Pancreas (tissue), 10 donors: Measurements from ENCODE around the gene VSNL1. TPM values are rescaled to one million over a fixed set of nuclear protein-coding genes. Genes with fewer than 3 reads are reported as not detected.

Experiments
- ATAC-seq, 4 donors: fragments of 200-7000 bp; cut with Tn5 transposase; one replicate each; pipeline versions ENCODE4 v1.8.0 to v1.9.1; 2020; ENCODE audit warnings: mild to moderate bottlenecking in 4 of 4, moderate library complexity in 4 of 4
- DNase-seq, 6 donors: peaks; one replicate each; pipeline ENCODE4 v3.0.0-alpha.2; 2020
- FAIRE-seq: peaks from 2 replicates; lab custom pipeline; 2012; peaks lifted over from hg19 to GRCh38; lab: Jason Lieb, UNC
- H3K27ac ChIP-seq, 4 donors: fragments of 200-600 bp; sonication (generic); 1 replicate in 3 of 4; 2 replicates in 1 of 4; pipeline versions ENCODE4 v1.5.0 to v1.8.0; 2020
- H3K27me3 ChIP-seq, 4 donors: fragments of 200-600 bp; one replicate each; pipeline ENCODE4 v1.8.0; 2021
- H3K36me3 ChIP-seq, 3 donors: fragments of 200-600 bp; sonication (generic) in 1 of 3; one replicate each; pipeline versions ENCODE4 v1.5.0 to v1.8.0; 2020 to 2021
- H3K4me1 ChIP-seq, 3 donors: fragments of 200-600 bp; one replicate each; pipeline ENCODE4 v1.8.0; 2021
- H3K4me3 ChIP-seq, 4 donors: fragments of 200-600 bp; sonication (generic) in 2 of 4; one replicate each; pipeline versions ENCODE4 v1.5.0 to v1.8.0; 2020 to 2021
- H3K9me3 ChIP-seq, 4 donors: fragments of 200-600 bp; one replicate each; pipeline ENCODE4 v1.8.0; 2021
- WGBS, 2 donors: extraction: QIAGEN DNeasy Blood & Tissue Kit; methylation state at CpG; one replicate each; pipeline ENCODE4 v1.1.7; 2013; 5-methylcytosine and 5-hydroxymethylcytosine counted together
- intact Hi-C, 3 donors: fragments of 100-400 bp; cut with DNase I; formaldehyde crosslinking; loops; one replicate each; pipeline versions ENCODE4 v1.11.1 to v1.14.2; 2022
- polyA plus RNA-seq, 2 donors: library from polyadenylated mRNA; stranded (reverse); fragments of 200-250 nt; gene quantifications; one replicate each; pipeline ENCODE4 v1.2.3, GENCODE V29; 2013
- total RNA-seq, 6 donors: library from RNA; stranded (reverse); fragmentation: NEBNext Ultra II Directional in 4 of 6; extraction: Animal tissue kit (Norgen Biotek cat#: 25700) in 4 of 6; gene quantifications; one replicate each; pipeline versions ENCODE4 v1.2.1 to v1.2.4, GENCODE V29; 2021 to 2023
- TF ChIP-seq, protein P1 (sequence below), 4 donors: fragments of 200-600 bp; sonication (generic) in 3 of 4; IDR thresholded peaks; one replicate each; pipeline versions ENCODE4 v1.5.0 to v1.8.0; 2021; ENCODE audit warnings: antibody characterized with exemption in 4 of 4
- donor health status: healthy with polysubstance abuse.
- donor health status: DM: no; HTN: no; CAD: no; lungs with moderate emphysema.
- donor health status: DM: no; HTN: no; CAD: no.
- donor health status: control.
- donor health status: control.
- donor health status: Bipolar disorder and iron deficiency.
- donor health status: DM: yes; HTN: yes; CAD: no.
- donor health status: DM: no; HTN: no; CAD: no.
- donor health status: DM: no; HTN: no; CAD: no.
- donor health status: DM: yes; HTN: yes; CAD: no.

VSNL1 gene
- total and polyA plus RNA-seq, 8 donors = 0.09 to 2.6 (median 0.56) TPM

DNA sequence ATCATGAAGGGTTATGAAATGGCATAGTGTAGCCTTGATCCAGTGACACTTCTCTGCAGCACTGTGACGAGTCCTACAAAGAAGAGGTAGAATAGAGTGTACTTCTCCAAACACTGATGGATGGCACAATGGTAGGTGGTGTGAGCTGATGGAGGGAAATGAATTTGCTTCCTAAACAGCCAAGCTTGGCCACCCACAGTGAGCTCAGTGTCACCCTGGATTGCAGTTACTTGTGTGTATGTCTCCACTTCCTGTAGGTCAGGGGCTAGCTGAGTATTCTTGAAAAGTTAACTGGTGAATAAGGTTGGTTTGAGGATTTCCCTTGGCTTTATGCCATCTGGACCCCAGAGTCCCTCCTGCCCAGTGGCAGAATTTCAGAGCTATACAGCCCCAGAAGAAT lies 75.9 kb downstream of the VSNL1 start:
- H3K36me3 ChIP-seq = no peaks in the 10 kb centered on the region
- H3K27me3 ChIP-seq = no peaks in the 10 kb centered on the region
- ATAC-seq (no peak), DNase-seq (no peak), FAIRE-seq (no peak)
- H3K4me3 ChIP-seq = no peak overlapping the region
- 60 to 80% methylated on average over 1 of the region's 1 CpG for WGBS, 2 donors
- intact Hi-C loops = no loop called here
- H3K4me1 ChIP-seq = no peaks in the 10 kb centered on the region
- no peak overlapping the region for H3K27ac ChIP-seq
- no peaks in the 10 kb centered on the region for H3K9me3 ChIP-seq
- TF ChIP-seq, protein P1, sequence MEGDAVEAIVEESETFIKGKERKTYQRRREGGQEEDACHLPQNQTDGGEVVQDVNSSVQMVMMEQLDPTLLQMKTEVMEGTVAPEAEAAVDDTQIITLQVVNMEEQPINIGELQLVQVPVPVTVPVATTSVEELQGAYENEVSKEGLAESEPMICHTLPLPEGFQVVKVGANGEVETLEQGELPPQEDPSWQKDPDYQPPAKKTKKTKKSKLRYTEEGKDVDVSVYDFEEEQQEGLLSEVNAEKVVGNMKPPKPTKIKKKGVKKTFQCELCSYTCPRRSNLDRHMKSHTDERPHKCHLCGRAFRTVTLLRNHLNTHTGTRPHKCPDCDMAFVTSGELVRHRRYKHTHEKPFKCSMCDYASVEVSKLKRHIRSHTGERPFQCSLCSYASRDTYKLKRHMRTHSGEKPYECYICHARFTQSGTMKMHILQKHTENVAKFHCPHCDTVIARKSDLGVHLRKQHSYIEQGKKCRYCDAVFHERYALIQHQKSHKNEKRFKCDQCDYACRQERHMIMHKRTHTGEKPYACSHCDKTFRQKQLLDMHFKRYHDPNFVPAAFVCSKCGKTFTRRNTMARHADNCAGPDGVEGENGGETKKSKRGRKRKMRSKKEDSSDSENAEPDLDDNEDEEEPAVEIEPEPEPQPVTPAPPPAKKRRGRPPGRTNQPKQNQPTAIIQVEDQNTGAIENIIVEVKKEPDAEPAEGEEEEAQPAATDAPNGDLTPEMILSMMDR (IDR thresholded peaks at IDR 0.05) = no peak

DNA sequence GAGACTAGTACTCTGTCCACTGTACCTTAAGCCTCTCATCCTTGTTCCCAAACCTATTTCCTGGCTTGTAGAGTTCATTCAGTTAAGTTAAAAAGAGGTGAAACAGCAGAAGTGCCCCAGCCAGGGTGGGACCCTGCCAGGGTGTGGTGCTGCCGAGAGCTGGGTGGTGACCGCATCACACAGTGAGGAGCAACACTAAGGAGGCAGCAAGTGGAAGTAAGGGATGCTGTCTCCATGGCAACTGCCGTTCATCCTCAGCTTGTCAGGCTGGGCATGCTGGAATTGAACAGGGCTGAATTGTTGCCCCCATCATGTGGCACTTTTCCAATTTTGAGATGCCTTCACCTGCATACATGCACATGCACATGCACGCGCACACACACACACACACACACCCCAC lies 77.0 kb downstream of the VSNL1 start:
- intact Hi-C loops = no loop called here
- Histone ChIP-seq H3K9me3 (no peaks in the 10 kb centered on the region), H3K27ac (no peak overlapping the region), H3K27me3 (no peaks in the 10 kb centered on the region), H3K4me3 (no peak overlapping the region), H3K4me1 (no peaks in the 10 kb centered on the region), H3K36me3 (no peaks in the 10 kb centered on the region)
- TF ChIP-seq, protein P1 (IDR thresholded peaks at IDR 0.05) = no peak
- WGBS, 2 donors = 88% methylated on average over 5 of the region's 5 CpGs
- FAIRE-seq = no peak
- no peak for ATAC-seq
- DNase-seq = no peak

DNA sequence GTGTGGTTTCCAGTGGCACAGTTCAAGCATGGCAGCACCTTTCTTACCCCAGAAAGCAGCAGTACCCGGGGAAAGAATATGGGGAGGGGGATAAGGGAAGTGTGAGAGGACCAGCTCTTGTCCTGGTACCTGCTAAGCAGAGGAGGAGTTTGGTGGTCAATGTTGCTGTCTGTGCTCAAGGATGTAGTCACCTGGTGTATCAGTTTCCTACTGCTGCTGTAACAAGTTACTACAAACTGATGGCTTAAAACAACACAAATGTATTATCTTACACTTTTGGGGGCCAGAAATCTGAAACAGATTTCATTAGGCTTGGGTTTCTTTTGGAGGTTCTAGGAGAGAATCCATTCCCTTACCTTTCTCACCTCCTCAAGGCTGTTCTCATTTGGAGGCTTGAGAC lies 77.5 kb downstream of the VSNL1 start:
- TF ChIP-seq, protein P1 (IDR thresholded peaks at IDR 0.05) = no peak
- DNase-seq = no peak
- H3K9me3 ChIP-seq = no peaks in the 10 kb centered on the region
- H3K4me1 ChIP-seq = no peaks in the 10 kb centered on the region
- intact Hi-C loops = no loop called here
- FAIRE-seq = no peak
- H3K27ac ChIP-seq = no peak overlapping the region
- H3K4me3 ChIP-seq = no peak overlapping the region
- H3K36me3 ChIP-seq = no peaks in the 10 kb centered on the region
- no peaks in the 10 kb centered on the region for H3K27me3 ChIP-seq
- 54 to 82% methylated on average over 1 of the region's 1 CpG for WGBS, 2 donors
- no peak for ATAC-seq

DNA sequence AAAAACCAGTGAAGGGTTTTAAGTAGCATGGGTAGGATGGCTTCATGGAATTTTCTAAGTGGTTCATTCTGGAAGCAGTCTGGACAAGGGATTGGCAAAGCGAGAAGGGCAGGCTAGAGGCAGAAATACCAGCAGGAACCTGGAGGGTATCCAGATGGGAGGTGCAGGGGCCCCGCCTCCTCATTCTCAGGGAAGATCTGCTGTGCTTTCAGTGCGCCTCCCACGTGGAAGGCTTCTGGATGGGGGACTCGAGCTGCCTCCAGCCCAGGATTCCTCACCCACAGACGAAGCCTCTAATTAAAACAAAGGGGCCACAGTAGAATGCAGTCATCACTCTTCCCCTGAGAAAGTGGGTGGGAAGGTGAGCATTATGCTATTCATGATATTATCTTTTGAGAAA lies 79.8 kb downstream of the VSNL1 start:
- H3K27ac ChIP-seq = no peak overlapping the region
- WGBS, 2 donors = 36 to 39% methylated on average over 6 of the region's 6 CpGs
- TF ChIP-seq, protein P1 (IDR thresholded peaks at IDR 0.05) = no peak
- no peaks in the 10 kb centered on the region for H3K9me3 ChIP-seq
- DNase-seq (no peak), FAIRE-seq (no peak), ATAC-seq (no peak)
- H3K36me3 ChIP-seq = no peaks in the 10 kb centered on the region
- no peak overlapping the region for H3K4me3 ChIP-seq
- H3K4me1 ChIP-seq = no peaks in the 10 kb centered on the region
- intact Hi-C loops = no loop called here
- no peaks in the 10 kb centered on the region for H3K27me3 ChIP-seq

DNA sequence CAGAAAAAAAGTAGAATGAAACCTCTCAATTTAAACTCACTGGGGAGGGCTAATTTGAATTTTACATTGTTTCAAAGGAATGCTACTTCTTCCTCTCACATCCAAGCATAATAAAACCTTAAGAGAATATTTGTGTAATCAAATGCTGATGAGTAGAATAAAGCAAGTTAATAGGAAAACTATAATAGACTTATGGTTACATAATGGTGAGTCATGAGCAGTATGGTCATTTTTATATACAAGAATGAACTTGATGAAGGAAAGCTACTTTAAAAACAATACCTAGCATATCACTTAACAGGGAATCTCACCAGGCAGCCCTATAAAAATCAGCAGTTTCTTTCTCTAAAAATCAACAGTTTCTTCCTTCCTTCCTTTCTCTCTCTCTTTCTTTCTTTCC lies 80.3 kb downstream of the VSNL1 start:
- FAIRE-seq (no peak), DNase-seq (no peak), ATAC-seq (peak in 1 of 4 donors; percentile 34)
- intact Hi-C loops = no loop called here
- H3K27ac ChIP-seq = no peak overlapping the region
- H3K36me3 ChIP-seq = no peaks in the 10 kb centered on the region
- H3K9me3 ChIP-seq = no peaks in the 10 kb centered on the region
- H3K4me3 ChIP-seq = no peak overlapping the region
- no peaks in the 10 kb centered on the region for H3K4me1 ChIP-seq
- no peaks in the 10 kb centered on the region for H3K27me3 ChIP-seq
- TF ChIP-seq, protein P1 (IDR thresholded peaks at IDR 0.05) = no peak
